Measurements from ENCODE around the gene KL.

DNA sequence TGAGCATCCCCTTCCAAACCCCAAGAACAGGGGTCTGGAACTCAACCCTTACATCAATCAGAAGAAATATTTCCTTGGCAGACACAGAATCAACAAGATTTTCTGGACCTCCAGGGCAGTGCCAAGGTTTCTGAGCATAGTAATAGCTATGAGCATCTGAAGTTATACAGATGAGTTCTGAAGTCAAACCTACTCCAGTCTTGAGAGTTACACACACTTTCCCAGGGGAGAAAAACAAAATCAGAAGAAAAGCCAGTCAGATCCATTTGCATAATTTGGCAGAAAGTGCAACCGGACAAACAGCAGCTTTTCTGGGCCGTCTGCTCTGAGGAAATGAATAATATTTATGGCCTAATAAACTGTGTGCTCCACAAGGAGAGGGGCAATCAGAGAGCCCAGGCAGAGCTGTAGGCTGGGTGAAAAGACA lies 93.1 kb downstream of the KL start:
- TF ChIP-seq, protein P1, sequence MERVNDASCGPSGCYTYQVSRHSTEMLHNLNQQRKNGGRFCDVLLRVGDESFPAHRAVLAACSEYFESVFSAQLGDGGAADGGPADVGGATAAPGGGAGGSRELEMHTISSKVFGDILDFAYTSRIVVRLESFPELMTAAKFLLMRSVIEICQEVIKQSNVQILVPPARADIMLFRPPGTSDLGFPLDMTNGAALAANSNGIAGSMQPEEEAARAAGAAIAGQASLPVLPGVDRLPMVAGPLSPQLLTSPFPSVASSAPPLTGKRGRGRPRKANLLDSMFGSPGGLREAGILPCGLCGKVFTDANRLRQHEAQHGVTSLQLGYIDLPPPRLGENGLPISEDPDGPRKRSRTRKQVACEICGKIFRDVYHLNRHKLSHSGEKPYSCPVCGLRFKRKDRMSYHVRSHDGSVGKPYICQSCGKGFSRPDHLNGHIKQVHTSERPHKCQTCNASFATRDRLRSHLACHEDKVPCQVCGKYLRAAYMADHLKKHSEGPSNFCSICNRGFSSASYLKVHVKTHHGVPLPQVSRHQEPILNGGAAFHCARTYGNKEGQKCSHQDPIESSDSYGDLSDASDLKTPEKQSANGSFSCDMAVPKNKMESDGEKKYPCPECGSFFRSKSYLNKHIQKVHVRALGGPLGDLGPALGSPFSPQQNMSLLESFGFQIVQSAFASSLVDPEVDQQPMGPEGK (tag by site-specific recombination; IDR thresholded peaks at IDR 0.05), result no peak
- TF ChIP-seq ZBTB17 (tag by site-specific recombination; IDR thresholded peaks at IDR 0.05) (no peak), HOXA7 (CRISPR knock-in tag; IDR thresholded peaks at IDR 0.05; ENCODE audit: borderline replicate concordance) (no peak), ZNF394 (tag by site-specific recombination; IDR thresholded peaks at IDR 0.05; ENCODE audit: borderline replicate concordance) (no peak), ZNF747 (tag by site-specific recombination; IDR thresholded peaks at IDR 0.05) (no peak), MEIS1 (CRISPR knock-in tag; IDR thresholded peaks at IDR 0.05; ENCODE audit: borderline replicate concordance) (no peak), ZNF433 (tag by site-specific recombination; IDR thresholded peaks at IDR 0.05; ENCODE audit: low read depth) (no peak), ZNF792 (tag by site-specific recombination; IDR thresholded peaks at IDR 0.05) (no peak), ZNF561 (tag by site-specific recombination; IDR thresholded peaks at IDR 0.05; ENCODE audit: borderline replicate concordance) (no peak)
- TF ChIP-seq, protein P2, sequence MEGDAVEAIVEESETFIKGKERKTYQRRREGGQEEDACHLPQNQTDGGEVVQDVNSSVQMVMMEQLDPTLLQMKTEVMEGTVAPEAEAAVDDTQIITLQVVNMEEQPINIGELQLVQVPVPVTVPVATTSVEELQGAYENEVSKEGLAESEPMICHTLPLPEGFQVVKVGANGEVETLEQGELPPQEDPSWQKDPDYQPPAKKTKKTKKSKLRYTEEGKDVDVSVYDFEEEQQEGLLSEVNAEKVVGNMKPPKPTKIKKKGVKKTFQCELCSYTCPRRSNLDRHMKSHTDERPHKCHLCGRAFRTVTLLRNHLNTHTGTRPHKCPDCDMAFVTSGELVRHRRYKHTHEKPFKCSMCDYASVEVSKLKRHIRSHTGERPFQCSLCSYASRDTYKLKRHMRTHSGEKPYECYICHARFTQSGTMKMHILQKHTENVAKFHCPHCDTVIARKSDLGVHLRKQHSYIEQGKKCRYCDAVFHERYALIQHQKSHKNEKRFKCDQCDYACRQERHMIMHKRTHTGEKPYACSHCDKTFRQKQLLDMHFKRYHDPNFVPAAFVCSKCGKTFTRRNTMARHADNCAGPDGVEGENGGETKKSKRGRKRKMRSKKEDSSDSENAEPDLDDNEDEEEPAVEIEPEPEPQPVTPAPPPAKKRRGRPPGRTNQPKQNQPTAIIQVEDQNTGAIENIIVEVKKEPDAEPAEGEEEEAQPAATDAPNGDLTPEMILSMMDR (tag by site-specific recombination; IDR thresholded peaks at IDR 0.05), result no peak

Data from HEK293 (cell line).